ENCODE results near the gene ACOT6. TPM values are rescaled to one million over a fixed set of nuclear protein-coding genes. Genes with fewer than 3 reads are reported as not detected.

Gene ACOT6
- total RNA-seq, 1 experiment from 2014 or later: not detected

- BruUV-seq (replicated peaks): no TSS peak
- ATAC-seq: no peak
- Histone ChIP-seq H3K36me3 (ENCODE audit: control insufficient read depth, insufficient read depth, low read length) (no peaks in the 10 kb centered on the region; the same call in 1 of the 2 replicates), H3K9me3 (ENCODE audit: control insufficient read depth, insufficient read depth, low read depth, low read length) (no peaks in the 10 kb centered on the region), H3K27ac (ENCODE audit: low read length) (no peak overlapping the region), H3K4me1 (ENCODE audit: control insufficient read depth, insufficient read depth, low read length) (peaks cover 5% of the 10 kb centered on the region), H3K4me3 (ENCODE audit: low read depth in 2 of 2, low read length in 2 of 2) (no peak overlapping the region), H3K27me3 (ENCODE audit: control insufficient read depth, insufficient read depth, low read length) (no peaks in the 10 kb centered on the region)
- no peak for DNase-seq (ENCODE audit: low read depth, low spot score)
- ChIA-PET CTCF (no interaction called here), POLR2A (interaction anchor here (0.5 kb wide), 1 partner anchor 649 kb away, joined by 3 read pairs; no protein-coding TSS in a partner anchor)
- TF ChIP-seq TCF7L2 (IDR thresholded peaks at IDR 0.05; ENCODE audit: low read depth, low read length): no peak
- TF ChIP-seq SIN3A (IDR thresholded peaks at IDR 0.05; ENCODE audit: borderline replicate concordance, insufficient read depth, low read depth, low read length): no peak
- no peak for TF ChIP-seq POLR2AphosphoS5 (IDR thresholded peaks at IDR 0.05; ENCODE audit: low read depth, low read length)
- TF ChIP-seq REST (IDR thresholded peaks at IDR 0.05; ENCODE audit: insufficient read depth in 1 of 2, low read depth in 2 of 2, low read length in 1 of 2): no peak
- TF ChIP-seq CTCF (IDR thresholded peaks at IDR 0.05): no peak
- intact Hi-C loops (cut with micrococcal nuclease; ENCODE audit: unreplicated experiment) (no loop called here), in situ Hi-C loops (cut with HindIII; ENCODE audit: low pct_unique_long_range_greater_than_20kb, low sequenced_read_pairs) (no loop called here)
These were observed 49.6 kb downstream of the ACOT6 start for GRCh38 chr14:73661872-73662271.

DNA sequence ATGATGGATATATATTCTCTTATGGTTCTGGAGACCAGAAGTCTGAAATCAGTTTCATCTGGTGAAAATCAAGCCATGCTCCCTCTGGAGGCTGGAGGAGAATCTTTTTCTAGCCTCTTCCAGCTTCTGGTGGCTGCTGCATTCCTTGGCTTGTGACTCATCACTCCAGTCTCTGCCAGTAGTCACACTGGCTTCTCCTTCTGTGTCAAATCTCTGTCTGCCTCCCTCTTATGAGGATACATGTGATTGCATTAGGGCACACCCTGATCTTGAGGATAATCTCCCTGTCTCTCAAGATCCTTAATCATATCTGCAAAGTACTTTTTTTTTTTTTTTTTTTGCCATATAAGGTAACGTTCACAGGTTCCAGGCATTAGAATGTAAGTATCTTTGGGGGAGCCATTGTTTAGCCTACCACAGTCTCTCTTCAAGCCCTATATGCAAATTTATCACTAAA, 50.2 kb downstream of the ACOT6 start:
- H3K27me3 ChIP-seq (ENCODE audit: control insufficient read depth, insufficient read depth, low read length): no peaks in the 10 kb centered on the region
- ChIA-PET CTCF (interaction anchor here (0.7 kb wide), 1 partner anchor 49 kb away, joined by 4 read pairs; no protein-coding TSS in a partner anchor), POLR2A (interaction anchor here (0.5 kb wide), 1 partner anchor 649 kb away, joined by 3 read pairs; no protein-coding TSS in a partner anchor)
- in situ Hi-C loops (cut with HindIII; ENCODE audit: low pct_unique_long_range_greater_than_20kb, low sequenced_read_pairs) (no loop called here), intact Hi-C loops (cut with micrococcal nuclease; ENCODE audit: unreplicated experiment) (no loop called here)
- DNase-seq (ENCODE audit: low read depth, low spot score) (peak; percentile 55), ATAC-seq (peak; percentile 99)
- no TSS peak for BruUV-seq (replicated peaks)
- no peaks in the 10 kb centered on the region; the same call in 1 of the 2 replicates for H3K36me3 ChIP-seq (ENCODE audit: control insufficient read depth, insufficient read depth, low read length)
- TF ChIP-seq CTCF (IDR thresholded peaks at IDR 0.05) (peak; percentile 68), TCF7L2 (IDR thresholded peaks at IDR 0.05; ENCODE audit: low read depth, low read length) (no peak)
- peaks cover 5% of the 10 kb centered on the region for H3K4me1 ChIP-seq (ENCODE audit: control insufficient read depth, insufficient read depth, low read length)
- no peaks in the 10 kb centered on the region for H3K9me3 ChIP-seq (ENCODE audit: control insufficient read depth, insufficient read depth, low read depth, low read length)
- no peak overlapping the region for H3K4me3 ChIP-seq (ENCODE audit: low read depth in 2 of 2, low read length in 2 of 2)
- no peak overlapping the region for H3K27ac ChIP-seq (ENCODE audit: low read length)

Measured in Panc1 (cell line).